GM04504 (cell line): Measurements from ENCODE around the gene CEP104.

ENCODE experiments used
- DNase-seq: peaks from one replicate; pipeline ENCODE4 v3.0.0-alpha.2; 2012; ENCODE audit warnings: low read depth

The CEP104 gene

DNA sequence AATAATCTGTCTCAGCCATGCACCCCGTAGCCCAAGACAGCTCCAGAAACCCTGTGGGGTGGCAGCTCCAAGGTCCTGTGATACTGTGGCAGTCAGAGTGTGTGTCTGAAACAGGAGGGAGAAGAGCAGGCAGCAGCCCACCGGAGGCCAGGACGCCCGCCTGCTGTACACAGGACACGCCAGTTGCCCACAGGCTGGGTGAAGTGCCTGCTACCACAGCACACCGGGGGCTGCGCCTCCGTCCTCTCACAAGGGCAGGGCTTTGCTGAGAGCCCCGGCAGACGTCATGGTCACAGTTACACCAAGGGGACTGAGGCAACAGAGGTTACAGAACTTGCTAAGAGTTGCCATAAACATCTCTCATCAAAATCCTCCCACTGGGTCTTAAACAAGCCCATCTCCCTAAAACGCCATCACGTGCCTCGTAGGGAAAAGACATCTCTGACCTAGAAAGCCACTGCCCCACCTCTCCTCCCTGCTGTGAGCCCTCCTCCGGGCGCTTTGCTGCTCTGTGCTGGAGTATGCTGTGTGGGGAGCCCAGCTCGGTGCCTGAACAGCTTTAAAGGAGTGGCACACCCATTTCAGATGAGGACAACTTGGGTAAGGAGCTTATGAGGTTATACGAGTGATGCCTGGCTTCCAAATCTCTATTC lies 37.7 kb upstream of the CEP104 start:
- no peak for DNase-seq

DNA sequence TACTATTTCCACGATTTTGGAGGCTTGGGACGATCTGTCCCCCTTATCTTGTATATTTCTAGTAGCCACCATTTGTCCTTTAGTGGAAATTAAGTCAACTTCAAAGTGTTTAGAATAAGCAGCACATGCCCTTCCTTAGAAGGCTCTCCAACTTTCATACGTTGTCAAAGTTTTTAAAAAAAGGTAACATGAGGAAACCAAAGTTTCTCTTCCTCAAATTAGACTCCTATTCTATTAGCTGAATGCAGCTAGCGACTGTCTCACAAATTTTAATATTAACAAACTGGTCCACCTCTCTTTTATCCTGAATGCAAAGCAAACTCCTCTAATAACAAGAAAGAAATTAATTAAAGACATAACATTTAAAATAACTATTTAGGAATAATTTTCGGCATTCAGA lies 36.2 kb upstream of the CEP104 start:
- no peak for DNase-seq

DNA sequence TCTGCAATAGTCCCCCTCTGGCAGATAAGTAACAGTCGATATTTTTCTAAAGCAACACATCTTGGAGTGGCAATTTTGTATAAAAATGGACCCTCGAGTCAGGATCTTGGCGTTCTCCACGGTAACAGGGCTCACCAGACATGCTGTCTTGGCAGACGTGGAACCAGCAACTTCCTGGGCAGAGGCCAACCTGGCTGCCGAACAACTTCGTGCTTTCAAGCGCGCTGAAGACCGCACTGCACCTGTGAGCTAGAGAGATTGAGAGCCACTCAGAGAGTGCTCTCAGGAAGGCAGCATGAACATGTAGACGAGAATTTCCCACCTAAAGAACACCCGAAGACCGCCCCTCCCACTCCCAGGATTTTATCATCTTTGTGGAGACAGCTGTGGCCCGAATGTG lies 35.7 kb upstream of the CEP104 start:
- DNase-seq: no peak

GRCh38 chr1:3891329-3891865 lies 34.4 kb upstream of the CEP104 start:
- no peak for DNase-seq

DNA sequence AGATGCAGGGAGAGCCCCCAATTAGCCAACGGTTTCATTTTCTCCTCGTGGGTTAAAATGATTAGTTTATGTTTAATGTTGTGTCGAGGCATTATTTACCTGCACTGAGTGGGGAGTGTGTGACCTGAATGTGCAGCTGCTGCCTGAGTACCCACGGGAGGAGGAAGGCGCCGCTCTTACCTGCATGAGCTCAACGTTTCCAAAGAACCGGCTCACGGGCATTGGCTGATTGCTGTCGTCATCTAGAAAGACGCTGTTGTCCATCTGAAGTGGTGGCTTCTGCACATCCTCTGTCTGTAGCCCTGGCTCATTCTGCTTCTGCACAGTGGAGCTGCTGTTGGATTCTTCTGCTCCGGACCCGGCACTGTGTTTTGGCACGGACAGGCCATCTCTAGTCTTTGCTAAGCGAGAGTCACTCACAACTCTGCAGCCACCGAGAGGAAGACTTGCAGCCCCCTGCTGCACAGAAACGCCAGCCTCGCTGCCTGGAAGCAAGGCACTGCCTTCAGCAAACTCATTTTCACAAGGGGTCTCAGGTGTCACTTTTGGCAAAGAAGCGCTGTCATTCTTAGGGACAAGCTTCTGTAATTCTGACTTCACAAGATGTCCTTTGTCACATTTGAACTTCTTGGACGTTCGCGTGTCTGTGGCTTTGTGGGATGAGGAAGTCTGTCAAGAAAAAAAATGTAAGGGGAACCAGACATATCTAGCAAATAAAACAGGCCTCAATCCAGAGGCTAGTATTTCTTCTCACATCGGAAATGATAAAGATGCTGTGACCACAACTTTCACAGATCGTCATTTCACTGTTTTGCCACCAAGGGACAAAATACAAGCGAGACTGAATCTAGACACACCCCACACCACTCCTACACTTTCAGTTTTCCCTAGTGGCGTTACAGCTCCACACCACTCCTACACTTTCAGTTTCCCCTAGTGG lies 33.6 kb upstream of the CEP104 start:
- no peak for DNase-seq

- DNase-seq: no peak
Measured at GRCh38 chr1:3889936-3890335, 32.9 kb upstream of the CEP104 start.

GRCh38 chr1:3888301-3888700 lies 31.3 kb upstream of the CEP104 start:
- no peak for DNase-seq

GRCh38 chr1:3886691-3887090 lies 29.7 kb upstream of the CEP104 start:
- DNase-seq: no peak

- DNase-seq: no peak
Measured at GRCh38 chr1:3886106-3886670, 29.2 kb upstream of the CEP104 start.

- no peak for DNase-seq
Measured at GRCh38 chr1:3885611-3886010, 28.6 kb upstream of the CEP104 start.

DNA sequence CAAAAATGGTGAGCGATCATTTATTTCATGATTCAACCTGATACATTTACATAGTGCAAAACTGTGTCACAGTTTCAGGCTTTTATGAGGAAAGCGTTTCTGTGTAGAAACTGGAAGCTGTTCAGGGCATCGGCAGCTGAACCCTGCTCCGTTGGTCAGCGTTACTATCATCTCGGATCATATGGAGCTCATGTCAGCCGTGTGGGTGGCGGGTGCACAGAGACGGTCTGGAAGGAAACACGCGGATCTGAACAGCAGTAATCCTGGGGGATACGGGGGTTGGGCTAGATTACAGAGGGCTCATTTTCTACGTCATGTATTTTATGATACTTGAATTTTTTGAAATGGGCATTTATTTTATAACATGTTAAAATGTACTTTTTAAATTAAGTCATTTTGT lies 28.0 kb upstream of the CEP104 start:
- DNase-seq: no peak

- DNase-seq: no peak
Measured at GRCh38 chr1:3883194-3883925, 26.3 kb upstream of the CEP104 start.

- DNase-seq: no peak
Measured at GRCh38 chr1:3881193-3881480, 24.1 kb upstream of the CEP104 start.

DNA sequence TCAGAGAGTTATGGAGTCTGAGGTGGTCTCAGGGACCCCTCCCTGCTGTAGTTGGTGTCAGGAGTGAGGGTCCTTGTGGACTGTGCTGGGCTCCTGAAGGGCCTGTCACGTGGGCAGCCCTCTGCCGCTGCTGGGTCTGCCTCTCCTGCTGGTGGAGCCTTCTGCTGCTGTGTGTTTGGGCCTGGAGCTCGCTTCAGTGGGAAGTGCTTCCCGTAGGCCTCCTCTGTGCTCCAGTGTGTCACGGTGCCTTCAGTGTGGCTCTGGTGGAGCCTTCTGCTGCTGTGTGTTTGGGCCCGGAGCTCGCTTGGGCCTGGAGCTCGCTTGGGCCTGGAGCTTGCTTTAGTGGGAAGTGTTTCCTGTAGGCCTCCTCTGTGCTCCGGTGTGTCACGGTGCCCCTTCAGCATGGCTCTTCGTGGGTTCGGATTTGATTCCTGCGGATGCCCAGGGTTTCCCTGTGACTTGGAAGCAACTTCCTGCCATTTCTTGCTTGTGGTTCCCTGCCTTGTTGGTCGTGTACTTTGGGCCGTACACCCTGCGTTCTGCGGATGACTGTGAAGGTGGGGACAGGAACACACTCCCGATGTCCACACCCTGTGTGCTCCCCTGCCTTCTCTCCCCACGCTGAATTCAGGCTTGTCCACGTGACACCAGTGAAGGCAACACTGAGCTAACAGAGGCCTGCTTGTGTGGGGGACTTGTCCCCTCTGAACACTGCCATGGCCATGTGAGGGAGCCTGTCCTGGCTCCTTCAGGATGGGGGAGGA lies 23.6 kb upstream of the CEP104 start:
- no peak for DNase-seq

DNA sequence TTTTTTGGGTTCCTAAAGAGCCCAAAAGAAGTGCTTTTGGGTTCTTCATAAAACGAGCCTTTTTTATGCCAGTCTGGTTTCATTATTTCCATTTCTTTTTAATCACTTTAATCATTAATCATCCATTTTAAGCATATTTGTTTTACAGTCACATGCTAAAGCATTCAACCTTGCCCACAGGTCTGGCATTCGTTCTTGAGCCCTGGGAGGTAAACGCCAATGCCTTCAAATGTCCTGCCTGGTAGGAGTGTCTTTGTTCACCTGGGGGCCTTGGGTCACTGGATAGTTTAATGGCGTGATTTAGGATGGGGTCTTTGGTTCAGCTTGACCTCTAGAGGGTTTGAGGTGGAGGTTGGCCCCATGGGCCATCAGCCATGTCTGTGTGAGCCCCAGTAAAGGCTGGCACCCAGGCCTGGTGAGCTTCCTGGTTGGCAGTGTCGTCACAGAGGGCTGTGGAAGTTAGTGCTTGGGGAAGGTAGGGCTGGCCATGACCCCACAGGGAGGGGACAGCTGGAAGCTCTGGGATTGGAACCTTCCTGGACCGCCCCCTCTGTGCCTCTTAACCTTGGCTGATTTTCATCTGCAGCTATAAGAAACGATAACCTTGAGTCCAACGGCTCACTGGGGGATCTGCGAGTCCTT lies 22.9 kb upstream of the CEP104 start:
- no peak for DNase-seq

GRCh38 chr1:3879099-3879498 lies 22.1 kb upstream of the CEP104 start:
- DNase-seq: no peak

- no peak for DNase-seq
Measured at GRCh38 chr1:3876716-3877115, 19.7 kb upstream of the CEP104 start.

- DNase-seq: no peak
Measured at GRCh38 chr1:3874736-3875135, 17.7 kb upstream of the CEP104 start.

- no peak for DNase-seq
Measured at GRCh38 chr1:3872546-3872945, 15.5 kb upstream of the CEP104 start.

- DNase-seq: no peak
Measured at GRCh38 chr1:3871451-3871805, 14.4 kb upstream of the CEP104 start.

DNA sequence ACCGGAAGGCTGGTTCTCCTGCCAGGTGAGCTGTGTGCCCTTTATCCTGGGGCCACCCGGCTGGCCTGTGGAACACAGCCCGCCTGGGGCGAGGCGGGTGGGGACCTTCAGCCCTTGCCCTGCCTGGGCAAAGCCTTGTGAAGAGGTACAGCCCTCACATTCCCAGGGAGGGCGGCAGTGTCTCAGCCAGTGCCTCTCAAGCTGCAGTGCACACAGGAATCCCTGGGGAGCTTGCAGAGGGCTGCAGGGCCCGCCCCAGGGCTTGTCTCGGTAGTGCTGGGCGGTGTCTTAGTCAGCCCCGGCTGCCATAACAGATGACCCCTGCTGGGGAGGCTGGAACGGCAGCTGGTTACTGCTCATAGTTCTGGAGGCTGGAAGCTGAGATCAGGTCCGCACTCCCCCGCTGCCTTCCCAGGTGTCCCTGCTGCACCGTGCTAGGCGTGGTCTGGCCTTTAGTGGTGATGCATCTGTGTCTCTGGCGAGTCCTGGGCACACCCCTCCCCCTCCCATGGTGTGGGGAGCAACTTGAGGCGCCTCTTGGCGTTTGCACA lies 12.8 kb upstream of the CEP104 start:
- DNase-seq: no peak
